ENCODE measurements around the gene ADD2.

Gene ADD2

DNA sequence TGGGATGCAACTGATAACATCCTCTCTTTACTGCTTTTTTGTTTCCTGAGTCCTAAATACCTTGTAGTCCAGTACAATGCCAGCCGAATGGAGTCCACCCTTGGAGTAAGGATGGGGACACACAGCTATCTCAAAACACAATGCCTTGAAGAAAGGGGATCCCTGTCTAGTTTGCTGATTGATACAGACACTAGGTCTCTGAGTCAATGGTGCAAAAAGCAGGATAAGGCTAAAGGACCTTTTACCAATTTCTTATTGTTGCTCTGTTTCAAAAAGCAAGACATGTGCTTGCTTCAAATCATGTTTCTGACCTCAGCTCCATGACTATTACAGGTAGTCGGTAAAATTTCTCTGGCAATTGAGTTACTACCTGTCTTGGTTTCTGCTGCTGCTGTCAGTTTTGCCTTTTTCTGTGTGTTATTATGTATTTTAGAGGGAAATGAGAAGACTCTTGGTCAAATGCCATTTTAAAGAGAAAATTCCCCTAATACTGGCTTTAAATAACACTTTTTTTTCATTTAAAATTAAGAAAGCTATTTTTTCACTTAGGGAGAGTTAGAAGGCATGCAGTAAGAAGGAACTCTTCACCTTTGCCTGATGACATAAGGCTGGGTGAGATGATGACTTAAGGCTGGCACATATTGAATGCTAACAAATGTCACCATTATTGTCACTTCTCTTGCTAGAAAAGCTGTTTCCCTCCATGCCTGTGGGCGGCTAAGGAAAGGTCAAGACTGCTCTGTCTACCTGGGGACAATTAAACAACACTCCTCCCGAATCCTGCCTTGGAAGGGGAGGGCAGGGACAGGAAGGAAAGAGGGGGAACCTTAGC is 27.4 kb upstream of the ADD2 start:
- TF ChIP-seq, protein P1, sequence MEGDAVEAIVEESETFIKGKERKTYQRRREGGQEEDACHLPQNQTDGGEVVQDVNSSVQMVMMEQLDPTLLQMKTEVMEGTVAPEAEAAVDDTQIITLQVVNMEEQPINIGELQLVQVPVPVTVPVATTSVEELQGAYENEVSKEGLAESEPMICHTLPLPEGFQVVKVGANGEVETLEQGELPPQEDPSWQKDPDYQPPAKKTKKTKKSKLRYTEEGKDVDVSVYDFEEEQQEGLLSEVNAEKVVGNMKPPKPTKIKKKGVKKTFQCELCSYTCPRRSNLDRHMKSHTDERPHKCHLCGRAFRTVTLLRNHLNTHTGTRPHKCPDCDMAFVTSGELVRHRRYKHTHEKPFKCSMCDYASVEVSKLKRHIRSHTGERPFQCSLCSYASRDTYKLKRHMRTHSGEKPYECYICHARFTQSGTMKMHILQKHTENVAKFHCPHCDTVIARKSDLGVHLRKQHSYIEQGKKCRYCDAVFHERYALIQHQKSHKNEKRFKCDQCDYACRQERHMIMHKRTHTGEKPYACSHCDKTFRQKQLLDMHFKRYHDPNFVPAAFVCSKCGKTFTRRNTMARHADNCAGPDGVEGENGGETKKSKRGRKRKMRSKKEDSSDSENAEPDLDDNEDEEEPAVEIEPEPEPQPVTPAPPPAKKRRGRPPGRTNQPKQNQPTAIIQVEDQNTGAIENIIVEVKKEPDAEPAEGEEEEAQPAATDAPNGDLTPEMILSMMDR (conservative IDR thresholded peaks at IDR 0.05; ENCODE audit: low read length) = no peak
- DNase-seq (ENCODE audit: low read depth) = no peak
- no peak overlapping the region for H3K4me3 ChIP-seq (ENCODE audit: low read length)

DNA sequence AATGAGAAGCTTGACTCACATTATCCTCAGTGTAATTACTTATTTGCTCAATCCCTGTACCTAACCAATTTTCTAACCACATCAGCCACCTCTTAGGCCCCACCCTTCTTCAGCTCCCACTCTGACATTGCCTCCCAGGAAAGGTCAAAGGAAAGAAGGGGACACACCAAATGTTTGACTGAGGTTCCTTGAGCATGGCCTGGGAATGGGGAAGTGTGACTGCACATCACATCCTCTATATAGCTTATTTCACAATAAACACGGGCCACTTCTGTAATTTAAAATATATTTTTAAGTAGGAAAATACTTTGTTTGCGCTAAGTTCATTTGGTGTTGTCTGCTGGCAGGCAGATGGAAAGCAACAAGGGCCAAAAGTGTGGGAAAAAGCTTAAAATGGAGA is 25.4 kb upstream of the ADD2 start:
- TF ChIP-seq, protein P1 (conservative IDR thresholded peaks at IDR 0.05; ENCODE audit: low read length) = no peak
- no peak for DNase-seq (ENCODE audit: low read depth)
- no peak overlapping the region for H3K4me3 ChIP-seq (ENCODE audit: low read length)

DNA sequence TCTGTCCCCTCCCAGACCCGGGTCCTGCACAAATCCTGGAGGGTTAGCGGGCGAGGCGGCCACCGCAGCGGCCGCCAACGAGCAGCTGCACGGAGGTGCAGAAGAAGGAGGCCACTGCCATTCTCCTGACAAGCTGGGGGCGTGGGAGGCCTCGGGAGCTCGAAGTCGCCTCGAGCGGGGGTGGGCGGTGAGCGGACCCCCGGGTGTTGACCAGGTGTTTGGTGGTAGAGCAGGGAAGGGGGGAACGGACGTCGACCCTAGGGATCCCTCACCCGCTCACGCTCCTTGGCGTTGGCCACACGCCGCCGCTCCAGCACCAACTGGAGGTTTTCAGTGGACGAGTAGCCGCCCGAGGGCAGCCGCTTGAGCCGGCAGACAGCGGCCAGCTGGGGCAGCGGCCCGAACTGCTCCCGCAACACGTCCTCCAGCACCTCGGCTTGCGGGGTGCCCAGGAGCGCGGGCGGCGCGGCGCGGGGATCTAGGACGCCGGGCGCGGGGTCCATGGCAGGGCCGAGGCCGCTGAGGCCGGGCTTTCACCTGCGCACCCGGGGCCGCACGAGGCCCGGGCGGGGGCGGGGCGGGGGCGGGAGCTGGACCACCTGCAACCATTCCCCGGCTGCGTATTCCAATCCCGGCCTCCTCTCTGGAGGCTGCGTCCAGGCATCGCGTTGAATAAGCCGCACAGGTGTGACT is 22.3 kb upstream of the ADD2 start, which contains the start of gene FIGLA:
FIGLA (minus strand) TSS at position 508 of the 693 bp plus-strand sequence; CDS start at position 503, 5 bp downstream.
- no peak for DNase-seq (ENCODE audit: low read depth)
- TF ChIP-seq, protein P1 (conservative IDR thresholded peaks at IDR 0.05; ENCODE audit: low read length) = no peak
- H3K4me3 ChIP-seq (ENCODE audit: low read length) = peak within 1 kb of the TSS; percentile 27

DNA sequence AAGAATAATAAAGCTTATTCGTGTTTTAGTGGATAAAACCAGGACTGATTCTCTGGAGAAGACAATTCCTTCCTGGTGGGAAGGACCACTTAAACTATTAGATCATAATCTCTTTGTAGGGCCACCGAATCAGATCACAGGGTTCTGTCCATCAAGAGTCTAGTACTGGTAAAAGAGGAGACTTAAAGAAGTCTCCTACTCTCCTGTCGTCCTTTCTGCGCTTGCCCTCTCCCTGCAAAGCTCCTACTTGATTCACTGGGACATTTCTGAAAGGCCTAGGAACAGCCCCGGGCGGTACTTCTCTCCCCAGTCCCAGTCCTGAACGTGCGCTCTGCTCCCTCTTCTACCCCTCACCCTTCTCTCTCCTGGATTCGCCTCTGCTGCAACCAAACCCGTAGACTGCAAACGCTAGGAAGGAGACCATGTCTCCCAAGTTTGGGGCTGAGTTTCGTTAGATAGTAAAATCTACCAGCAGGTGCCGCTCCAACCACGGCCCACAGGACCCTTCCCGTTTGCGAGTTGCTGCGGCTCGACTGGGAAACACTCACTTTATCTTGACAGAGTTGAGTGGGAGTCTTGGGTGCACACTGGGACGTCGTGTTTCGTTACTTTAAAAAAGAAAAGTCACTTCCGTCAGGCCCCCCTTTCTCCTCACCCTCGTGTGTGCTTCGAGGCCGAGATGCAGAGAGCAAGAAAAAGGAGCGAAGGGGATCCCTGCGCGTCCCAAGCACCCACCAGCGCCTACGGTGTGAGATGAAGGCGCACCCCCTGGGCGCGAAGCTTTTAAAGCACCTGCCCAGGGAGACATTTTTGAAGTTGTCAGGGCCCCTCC is 21.5 kb upstream of the ADD2 start:
- H3K4me3 ChIP-seq (ENCODE audit: low read length) = peak overlapping the region; percentile 27
- DNase-seq (ENCODE audit: low read depth) = peak; percentile 45

GRCh38 chr2:70785137-70785911 is 17.3 kb upstream of the ADD2 start:
- DNase-seq (ENCODE audit: low read depth) = peak; percentile 54

More for the DNA sequence above, 21.5 kb upstream of the ADD2 start:
- TF ChIP-seq, protein P1 (conservative IDR thresholded peaks at IDR 0.05; ENCODE audit: low read length) = peak; percentile 73

DNA sequence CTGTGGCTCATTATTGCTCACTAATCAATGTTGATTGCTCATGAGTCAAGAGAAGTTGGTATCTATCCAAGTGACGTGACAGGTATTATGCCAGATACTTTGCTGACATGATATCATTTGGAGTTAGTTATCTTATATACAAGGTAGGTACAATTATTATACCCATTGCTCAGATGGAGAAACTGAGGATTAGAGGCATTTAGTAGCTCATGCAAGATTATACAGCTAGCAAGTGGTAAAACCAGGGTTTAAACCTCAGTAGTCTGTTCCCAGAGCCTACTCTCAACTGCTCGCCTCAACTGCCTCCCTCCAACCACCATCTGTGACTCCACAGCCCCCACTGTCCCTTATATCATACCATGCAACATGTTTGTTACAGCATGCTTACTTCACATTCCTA is 16.3 kb upstream of the ADD2 start:
- TF ChIP-seq, protein P1 (conservative IDR thresholded peaks at IDR 0.05; ENCODE audit: low read length) = no peak
- no peak for DNase-seq (ENCODE audit: low read depth)
- no peak overlapping the region for H3K4me3 ChIP-seq (ENCODE audit: low read length)

More at GRCh38 chr2:70785137-70785911, 17.3 kb upstream of the ADD2 start:
- TF ChIP-seq, protein P1 (conservative IDR thresholded peaks at IDR 0.05; ENCODE audit: low read length) = peak; percentile 72
- H3K4me3 ChIP-seq (ENCODE audit: low read length) = no peak overlapping the region

All from AG10803 (cell line).